Measurements from ENCODE around the gene AKT3.
"Not testable (repeated sequence)": the region's sequence is repeated elsewhere in the genome, so short reads cannot be mapped to it uniquely, and the experiment has no call there.

Gene AKT3

GRCh38 chr1:243850202-243850451 is at the start of gene AKT3:
Gene AKT3, minus strand, starts transcription at chr1:243850243. Its CDS starts 7,073 bp downstream, at chr1:243843170.
- no peak for DNase-seq

- no peak for DNase-seq
These were observed 48.2 kb upstream of the AKT3 start for GRCh38 chr1:243898278-243898677.

DNA sequence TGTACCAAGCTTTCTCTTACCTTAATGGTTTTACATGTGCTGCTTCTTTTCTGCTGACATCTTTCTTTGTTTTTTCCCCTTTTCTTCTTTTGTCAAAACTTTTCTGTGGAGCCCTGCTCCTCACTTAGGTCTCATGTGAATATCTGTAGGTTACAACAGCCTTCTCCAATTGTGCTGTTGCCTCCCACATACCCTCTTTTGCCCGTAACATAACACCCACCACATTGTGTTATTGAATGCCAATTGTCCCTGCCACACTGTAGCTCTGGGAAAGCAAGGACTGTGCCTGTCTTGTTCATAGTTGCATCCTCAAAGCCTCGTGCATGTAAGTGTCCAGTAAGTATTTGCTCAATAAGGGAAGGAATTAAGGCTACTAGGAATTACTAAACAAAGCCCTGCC is 46.3 kb upstream of the AKT3 start:
- no peak for DNase-seq

- no peak for DNase-seq
These were observed 42.4 kb upstream of the AKT3 start for GRCh38 chr1:243892456-243892855.

- DNase-seq: no peak
These were observed 40.5 kb upstream of the AKT3 start for GRCh38 chr1:243890576-243890975.

GRCh38 chr1:243885806-243886205 is 35.8 kb upstream of the AKT3 start:
- DNase-seq: no peak

GRCh38 chr1:243884603-243885002 is 34.6 kb upstream of the AKT3 start:
- no peak for DNase-seq

GRCh38 chr1:243883551-243883950 is 33.5 kb upstream of the AKT3 start:
- no peak for DNase-seq

DNA sequence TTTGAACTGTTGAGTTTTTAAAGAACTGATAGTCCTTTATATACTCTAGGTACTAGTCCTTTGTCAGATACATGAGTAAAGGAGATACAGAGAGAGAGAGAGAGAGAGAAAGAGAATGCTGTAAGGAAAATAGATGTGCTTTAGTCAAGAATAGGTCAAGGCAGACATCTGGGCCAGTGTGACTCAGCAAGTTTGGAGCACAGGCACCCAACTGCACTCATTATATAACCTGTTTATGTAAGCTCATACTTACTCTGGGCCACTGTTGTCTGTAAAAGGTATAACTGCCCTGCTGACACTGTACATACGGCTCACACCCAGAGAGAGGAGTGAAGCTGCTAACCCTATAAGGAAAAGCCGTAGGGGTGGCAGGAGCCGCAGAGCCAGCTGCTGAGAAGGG is 32.2 kb upstream of the AKT3 start:
- DNase-seq: no peak

DNA sequence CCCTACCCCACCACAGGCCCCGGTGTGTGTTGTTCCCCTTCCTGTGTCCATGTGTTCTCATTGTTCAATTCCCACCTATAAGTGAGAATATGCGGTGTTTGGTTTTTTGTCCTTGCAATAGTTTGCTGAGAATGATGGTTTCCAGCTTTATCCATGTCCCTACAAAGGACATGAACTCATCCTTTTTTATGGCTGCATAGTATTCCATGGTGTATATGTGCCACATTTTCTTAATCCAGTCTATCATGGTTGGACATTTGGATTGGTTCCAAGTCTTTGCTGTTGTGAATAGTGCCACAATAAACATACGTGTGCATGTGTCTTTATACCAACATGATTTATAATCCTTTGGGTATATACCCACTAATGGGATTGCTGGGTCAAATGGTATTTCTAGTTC is 27.0 kb upstream of the AKT3 start:
- DNase-seq: not testable (repeated sequence)

GRCh38 chr1:243855616-243856318 is 5.7 kb upstream of the AKT3 start:
- DNase-seq: no peak

GRCh38 chr1:243851765-243852164 is 1.7 kb upstream of the AKT3 start:
- no peak for DNase-seq

DNA sequence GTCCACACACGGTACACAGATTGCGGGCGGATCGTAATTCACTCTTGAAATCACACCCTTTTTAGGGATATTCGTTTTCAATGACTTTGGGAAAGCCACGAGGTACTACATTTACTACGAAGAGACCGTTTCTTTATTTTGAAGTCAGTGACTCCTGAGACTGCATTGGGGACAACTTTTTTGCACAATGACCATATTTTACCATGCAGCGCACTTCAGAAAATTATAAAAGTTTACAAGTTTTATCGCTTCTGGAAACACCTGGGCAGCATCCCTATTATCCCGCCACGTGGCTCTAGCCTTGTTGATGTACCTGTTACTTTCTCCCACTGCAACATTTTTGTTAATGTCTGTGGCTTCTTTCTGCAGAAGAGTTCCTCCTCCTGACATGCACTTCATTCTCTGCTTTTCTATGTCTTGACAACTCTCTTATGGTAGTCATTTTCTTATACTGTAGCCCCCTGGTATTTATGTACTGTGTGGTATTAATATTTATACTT is 1.3 kb upstream of the AKT3 start:
- DNase-seq: no peak

- DNase-seq: peak; percentile 91
These were observed 611 bp upstream of the AKT3 start for GRCh38 chr1:243850452-243851256.

- peak; percentile 85 for DNase-seq
These were observed 432 bp downstream of the AKT3 start for GRCh38 chr1:243849421-243850201.

DNA sequence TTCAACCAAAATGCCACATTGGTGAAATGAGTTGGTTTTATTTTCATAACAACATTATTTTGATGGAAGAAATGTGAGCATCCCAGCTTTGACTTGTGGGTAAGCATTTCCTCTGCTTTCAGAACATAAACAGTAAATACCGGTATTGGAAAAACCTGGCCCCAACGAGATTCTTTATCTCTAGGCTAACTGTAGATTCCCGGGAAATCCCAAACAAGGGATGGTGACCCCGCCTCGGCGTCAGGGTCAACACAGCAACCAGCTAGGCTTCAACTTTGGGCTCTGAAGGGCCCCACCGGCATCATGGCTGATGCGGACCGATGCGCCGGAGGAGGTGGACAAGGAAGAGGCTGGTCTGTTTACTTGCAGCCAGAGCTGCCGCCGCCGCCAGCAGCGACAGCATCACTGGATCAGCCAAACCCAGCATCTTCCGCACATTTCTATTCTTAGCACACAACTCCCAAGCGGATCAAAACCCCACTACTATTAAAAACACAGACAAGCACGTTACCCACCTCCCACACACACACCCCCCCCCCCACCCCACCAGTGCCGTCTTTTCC is 1.1 kb downstream of the AKT3 start:
- DNase-seq: peak; percentile 59

GRCh38 chr1:243848165-243848857 is 1.7 kb downstream of the AKT3 start:
- peak; percentile 25 for DNase-seq

DNA sequence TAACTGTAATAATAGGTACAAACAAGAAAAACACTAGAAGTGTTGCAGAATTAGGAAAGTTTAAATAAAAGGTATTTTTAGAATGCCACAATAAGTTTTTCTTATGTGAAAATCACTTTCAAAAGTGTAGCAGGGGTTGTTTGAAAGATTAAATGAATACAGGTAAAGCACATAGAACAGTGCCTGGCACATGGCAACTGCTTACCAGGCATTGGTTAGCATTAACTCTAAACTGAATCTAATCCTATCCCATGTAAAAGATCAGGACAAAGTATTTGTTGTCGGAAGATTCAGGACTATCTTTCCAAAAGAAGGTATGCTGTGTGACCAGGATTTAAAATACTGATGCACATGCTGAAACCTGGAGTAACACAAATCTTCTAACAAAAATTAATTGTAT is 3.3 kb downstream of the AKT3 start:
- DNase-seq: no peak

- DNase-seq: no peak
These were observed 4.2 kb downstream of the AKT3 start for GRCh38 chr1:243845888-243846287.

DNA sequence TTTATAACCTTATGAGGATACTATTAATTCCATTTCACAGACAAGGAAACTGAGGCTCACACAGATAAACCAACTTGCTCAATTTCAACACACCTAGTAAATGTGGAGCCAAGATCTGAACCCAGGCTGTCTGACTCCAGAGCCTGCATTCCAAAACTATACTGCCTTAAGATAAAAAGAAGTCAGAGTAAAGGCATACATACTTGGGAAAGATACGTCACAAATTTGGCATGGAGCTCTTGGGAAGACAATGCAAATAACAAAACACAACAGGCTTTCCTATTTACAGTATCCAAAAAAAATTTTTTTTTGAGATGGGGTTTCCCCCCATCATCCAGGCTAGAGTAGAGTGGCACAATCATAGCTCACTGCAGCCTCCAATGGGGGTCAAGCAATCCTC is 5.9 kb downstream of the AKT3 start:
- no peak for DNase-seq

GRCh38 chr1:243842978-243843511 is 7.0 kb downstream of the AKT3 start:
- DNase-seq: peak; percentile 39

DNA sequence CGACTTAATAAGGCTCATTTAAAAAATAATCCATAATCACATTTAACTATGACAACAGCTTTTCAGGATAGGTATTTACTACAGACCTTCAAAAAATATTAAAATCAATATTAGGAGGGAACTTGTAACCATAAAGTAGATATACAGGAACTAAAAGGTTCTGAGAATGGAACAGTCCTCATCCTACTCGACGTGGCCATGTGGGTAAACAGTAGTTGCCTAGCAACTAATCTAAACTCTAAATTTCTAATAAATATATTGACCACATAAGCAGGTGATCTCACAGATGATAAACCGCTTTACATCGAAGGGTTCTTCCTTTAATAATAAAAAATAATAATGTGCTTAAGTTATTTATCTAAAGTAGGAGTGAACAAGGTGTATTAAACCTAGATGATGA is 7.9 kb downstream of the AKT3 start:
- DNase-seq: peak; percentile 44

All from CD4-positive, alpha-beta T cell treated with Interleukin-10 for 1 hour (primary cell).